Activated T-helper 1 cell treated with Interleukin-2 at 50 U/mL for 16 hours (primary cell): ENCODE data around the gene HAUS3.

Experiments
- DNase-seq: peaks from one replicate; pipeline ENCODE4 v3.0.0-alpha.2; 2020; ENCODE audit warnings: low read depth

HAUS3 gene, protein sequence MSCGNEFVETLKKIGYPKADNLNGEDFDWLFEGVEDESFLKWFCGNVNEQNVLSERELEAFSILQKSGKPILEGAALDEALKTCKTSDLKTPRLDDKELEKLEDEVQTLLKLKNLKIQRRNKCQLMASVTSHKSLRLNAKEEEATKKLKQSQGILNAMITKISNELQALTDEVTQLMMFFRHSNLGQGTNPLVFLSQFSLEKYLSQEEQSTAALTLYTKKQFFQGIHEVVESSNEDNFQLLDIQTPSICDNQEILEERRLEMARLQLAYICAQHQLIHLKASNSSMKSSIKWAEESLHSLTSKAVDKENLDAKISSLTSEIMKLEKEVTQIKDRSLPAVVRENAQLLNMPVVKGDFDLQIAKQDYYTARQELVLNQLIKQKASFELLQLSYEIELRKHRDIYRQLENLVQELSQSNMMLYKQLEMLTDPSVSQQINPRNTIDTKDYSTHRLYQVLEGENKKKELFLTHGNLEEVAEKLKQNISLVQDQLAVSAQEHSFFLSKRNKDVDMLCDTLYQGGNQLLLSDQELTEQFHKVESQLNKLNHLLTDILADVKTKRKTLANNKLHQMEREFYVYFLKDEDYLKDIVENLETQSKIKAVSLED

DNA sequence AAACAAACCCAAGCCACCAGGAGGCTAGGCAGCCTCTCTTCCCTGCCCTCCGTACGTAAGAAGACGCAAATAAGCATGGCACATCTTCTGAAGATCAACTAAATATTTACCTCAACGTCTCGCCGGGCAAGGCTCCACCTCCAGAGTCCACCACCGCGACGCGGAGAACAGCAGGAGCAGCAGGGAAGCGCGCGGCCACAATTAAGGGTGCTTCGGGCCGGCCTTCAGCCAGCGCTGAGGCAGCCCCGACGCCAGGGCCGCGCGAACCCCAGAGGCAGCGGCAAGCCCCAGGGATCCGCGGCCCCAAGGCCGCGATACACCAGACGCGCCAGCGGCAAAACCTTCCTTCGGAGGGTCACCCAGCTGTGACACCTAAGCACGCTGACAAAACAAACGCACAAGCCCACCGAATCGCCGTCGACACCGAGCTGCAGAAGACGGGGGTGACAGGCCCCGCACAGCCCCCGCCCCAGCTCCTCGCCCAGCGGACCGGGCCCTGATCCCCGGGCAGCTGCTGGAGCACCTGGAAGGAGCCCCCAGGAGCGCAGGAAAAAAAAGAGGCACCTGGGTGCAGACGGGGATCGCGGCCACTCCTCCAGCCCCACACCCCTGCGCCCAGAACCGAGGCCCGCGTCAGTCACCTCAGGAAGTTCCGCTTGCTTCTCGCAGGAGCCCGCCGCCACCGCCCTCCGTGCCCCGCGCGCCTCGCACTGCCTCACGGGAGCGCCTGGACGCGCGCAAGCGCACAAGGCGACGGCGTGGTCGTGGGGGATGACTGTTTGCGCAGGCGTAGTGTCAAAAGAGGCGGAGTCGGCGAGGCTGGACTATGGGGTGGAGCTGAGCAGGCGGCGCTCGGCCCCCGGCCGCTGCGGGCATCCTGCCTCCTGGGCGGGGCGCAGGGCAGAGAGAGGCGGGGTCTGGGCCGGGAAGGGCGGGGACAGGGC lies at the start of gene HAUS3, which contains the start of gene POLN:
Gene HAUS3 (minus strand): TSS at position 712 of the 944 bp plus-strand sequence. CDS start 1,175 bp downstream, outside the sequence.
Gene POLN (minus strand): TSS at position 712 of the 944 bp plus-strand sequence. CDS start 12,890 bp downstream, outside the sequence.
- peak; percentile 99 for DNase-seq

DNA sequence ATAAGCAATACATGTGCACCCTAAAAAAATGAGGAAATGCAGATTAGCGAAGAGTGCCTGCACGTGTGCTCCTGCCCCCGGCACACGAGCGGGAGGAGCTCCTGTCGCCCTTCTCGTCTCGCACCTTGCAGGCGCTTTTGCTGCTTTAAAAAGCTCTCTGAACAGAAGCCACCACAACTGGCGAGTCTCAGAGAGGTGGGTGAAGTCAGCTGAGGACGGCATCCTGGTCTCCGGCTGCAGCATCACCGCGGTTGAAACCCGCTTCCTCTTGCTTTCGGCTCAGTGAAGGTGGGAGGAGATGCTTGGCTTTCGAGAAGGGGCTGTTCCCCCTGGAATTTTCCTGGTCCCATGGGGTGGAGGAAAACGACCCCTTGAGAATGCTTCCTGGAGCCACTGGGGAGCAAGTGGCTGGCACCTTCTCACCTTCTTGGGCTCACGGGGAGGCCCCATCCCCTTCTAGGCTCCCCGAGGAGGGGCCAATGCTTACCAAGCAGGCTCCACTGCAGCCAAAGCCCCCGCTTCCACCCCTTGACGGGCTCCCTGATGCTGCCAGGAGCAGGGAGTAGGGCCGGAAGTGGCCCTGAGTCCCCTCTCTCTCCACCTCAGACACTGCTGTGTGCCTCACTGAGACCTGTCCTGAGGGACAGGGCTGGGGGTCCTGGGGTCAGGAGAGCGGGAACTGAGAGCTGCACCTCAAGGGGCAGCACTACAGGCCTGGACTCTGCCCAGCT lies 49.2 kb upstream of the HAUS3 start:
- DNase-seq, result peak; percentile 66

DNA sequence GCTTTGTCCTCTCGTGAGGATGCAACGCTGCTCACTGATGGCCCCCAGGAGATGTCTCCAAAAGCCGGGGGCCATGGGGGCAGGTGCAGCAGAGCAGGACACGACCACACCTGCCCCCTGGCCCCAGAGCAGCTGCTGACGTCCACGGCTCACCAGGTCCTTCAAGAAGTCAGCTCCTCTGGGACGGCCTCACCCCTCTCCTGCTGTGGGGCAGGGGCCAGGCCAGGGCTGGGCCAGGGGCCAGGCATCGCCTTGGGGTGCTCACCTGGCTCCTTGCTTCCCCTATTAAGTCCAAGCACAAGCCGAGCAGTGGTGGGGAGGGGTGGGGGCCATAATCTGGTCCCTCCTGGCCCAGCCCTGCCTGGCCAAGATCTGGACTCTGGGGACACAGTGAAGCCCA lies 48.6 kb upstream of the HAUS3 start:
- no peak for DNase-seq

DNA sequence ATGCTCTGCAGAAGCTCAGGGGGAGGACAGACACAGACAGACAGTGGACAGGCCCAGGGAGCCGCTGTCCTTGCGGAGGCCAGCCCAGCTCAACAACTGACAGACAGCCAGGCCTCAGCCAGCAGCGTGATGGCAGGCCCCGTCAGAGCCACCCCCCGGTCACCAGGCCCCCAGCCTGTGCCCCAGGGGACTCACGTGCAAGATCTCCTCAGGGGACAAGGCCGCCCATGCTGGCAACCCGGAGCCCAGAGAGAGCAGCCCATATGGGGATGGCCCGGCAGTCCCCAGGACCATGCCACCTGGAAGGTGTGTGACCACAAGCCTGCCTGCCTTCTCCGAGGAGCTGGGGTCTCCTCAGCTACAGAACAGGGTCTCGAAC lies 48.0 kb upstream of the HAUS3 start:
- no peak for DNase-seq

DNA sequence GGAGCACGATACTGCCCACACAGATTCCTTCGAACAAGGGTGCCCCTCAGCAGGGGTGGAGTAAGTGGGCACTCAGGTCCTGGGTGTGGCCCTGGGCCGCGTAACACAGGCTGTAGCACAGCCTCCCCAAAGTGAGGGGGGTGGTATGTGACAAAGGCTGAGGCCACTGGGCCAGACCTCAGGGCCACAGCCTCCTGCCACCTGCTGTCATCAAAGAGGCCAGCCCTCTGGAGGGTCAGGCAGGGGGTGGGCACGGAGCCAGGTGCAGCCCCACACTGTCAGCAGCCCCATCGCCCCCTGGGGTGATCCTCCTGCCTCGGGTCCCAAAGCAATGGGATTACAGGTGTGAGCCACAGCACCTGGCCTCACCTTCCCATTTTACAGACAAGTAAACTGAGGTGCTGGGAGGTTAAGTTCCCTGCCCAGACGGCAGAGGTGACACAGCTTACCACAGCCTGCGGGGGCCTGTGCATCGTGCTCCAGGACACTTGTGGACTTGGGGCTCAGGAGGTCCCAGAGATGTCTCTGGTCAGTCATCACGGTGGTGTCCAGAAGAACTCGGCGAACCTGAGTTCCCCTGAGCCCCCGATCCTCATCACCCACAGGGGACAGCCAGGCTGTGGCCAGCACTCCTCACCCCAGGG lies 47.5 kb upstream of the HAUS3 start:
- DNase-seq, result no peak

DNA sequence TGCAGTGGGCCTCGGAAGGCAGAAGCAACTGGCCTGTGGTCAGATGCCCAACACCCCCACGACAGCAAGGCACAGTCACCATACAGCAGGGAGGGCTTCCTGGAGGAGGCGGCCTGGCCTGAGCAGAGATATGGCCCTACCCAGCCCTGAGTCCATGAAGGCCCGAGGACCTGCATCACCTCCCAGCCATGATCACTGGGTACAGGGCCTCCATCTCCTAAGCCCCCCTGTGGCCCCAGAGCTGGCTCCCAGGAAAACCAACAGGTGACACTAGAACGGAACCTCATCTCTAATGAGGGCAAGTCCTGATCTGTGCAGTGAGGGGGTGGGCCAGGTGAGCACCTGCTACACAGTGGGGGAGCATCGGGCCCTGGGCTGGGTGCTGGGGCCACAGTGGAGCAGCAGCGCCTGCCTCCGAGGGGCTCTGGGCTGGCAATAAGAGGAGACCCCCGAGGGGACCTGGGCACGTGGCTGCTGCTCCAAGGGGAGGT lies 46.2 kb upstream of the HAUS3 start:
- no peak for DNase-seq

DNA sequence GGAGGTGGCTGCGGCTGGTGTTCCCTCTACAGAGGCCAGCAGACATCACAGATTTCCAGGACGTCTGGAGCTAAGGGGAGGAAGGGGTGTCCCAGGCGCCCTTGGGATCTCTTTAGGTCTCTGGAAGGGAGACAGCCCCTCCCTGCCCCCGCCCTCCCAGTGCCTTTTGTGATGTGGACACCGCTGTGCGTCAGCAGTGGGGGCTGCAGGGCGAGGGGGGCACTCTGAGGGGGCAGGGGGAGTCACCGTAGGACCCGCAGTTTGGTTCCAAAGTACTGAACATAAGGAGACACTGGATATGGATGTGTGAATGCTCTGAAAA lies 45.6 kb upstream of the HAUS3 start:
- DNase-seq, result no peak

DNA sequence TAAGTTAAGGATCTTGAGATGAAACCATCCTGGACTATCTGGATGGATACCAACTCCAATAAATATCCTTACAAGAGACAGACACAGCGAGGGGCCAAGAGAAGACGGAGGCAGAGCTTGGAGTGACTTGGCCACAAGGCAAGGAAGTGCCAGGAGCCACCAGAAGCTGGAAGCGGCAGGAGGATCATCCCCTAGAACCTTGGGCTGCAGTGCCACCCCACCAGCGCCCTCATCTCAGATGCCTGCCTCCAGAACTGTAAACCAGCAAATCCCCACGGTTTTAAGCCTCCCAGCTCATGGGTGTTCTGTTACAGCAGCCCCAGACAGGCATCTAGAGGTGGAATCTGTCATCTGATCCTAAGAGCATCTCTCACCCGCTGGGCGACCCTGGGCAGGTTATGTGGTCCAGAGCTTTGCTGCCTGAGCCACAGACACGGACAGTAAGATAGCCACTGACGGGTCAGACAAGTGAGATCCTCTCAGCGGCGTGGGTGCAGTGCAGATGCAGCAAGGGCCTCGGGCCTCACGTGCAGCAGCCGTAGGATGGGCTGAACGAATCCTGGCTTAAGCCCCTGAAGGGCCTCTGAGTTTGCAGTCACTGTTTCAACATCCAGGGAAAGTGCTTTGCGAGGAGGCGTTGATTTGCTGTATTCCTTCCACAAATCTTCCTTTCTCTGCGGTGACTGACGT lies 45.1 kb upstream of the HAUS3 start:
- no peak for DNase-seq

DNA sequence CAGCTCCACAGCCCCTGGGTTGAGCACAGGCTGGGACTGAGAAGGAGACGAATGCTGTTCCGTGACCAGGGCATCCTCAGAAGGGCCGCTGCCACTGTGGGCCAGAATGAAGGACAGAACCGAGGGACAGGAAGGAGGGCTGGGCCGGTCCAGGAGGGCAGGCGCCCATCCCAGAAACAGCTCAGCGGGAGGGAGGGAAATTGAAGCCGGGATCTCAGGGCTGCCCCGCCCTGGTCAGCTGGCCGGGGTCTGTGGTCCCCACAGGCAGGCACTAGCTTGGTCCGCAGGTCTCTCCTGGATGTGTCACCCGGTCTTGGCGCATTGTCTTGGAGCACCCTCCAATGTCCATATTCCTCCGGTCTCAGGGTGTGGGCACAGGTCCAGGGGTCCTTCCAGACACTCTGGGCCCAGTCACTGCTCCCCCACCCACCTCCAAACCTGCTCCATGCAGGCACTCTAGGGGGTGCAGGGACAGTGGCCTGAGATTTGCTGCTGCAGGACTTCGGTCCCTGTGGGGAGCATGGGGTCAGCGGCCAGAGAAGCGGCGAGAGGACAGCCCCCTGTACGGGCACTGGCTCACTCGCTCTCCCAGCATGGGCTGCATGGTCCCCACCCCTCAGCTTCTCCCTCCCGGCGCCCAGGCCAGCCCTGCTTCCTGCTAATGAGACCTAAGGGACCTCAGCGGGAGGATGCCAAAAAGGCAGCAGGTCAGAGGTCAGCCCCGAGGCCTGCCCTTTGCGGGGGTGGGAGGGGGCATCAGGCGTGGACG lies 43.9 kb upstream of the HAUS3 start:
- DNase-seq, result no peak

DNA sequence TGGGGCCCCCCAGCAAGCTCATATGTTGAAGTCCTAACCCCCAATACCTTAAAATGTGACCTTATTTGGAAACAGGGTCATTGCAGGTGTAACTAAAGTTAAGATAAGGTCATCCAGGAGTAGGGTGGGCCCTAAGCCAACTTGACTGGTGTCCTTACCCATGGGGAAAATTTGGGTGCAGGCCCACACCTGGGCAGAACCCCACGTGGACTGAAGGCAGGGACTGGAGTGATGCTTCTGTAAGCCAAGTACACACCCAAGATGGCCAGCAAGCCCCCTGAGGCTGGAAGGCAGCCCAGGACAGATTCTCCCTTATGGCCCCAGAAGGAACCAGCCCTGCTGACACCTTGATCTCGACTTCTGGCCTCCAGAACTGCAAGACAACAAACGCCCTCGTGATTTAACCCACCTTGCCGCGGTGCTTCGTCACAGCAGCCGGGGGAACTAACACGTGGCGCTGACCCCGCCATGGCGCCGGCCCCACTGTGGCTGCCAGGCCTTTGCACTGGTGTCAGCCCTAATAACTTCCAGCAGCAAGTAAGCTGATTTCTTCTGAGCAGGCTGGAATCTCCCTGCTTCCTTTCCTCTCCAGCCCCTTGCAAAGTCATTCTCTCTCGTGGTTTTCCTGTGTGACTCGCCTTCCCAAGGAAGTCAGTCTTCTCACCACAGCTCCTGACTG lies 43.2 kb upstream of the HAUS3 start:
- DNase-seq, result no peak

DNA sequence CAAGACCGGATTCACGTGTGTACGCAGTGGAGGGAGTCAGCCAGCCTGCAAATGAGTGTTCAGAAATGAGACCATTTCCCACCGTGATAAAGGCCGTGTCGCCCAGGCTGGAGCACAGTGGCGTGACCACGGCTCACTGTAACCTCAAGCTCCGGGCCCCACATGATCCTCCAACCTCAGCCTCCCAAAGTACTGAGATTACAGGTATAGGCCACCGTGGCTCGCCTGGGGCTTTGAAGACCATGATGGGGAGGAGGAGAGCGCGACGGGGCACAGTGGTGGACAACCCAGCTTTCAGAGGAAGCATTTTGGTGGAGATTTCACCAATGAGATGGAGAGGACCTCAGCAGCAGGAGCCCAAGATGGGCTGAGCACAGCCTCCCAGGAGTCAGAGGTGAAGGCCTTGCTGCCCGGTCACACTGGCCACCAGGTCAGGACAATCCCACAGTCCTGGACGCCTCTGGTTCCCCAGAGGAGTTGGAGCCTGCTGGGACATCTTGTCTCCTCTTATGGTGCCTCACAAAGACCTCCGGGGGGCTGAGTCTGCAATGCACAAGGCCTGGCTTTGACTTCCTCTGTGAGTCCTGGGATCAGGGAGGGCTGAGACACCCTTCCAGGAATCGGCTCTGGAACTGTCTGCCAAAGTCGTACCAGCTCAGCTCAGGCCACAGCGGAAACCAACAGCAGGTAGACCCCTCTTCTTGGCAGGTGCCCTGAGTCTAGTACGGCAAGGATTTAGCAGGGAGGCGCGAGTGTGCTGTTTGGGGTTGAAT lies 42.4 kb upstream of the HAUS3 start:
- no peak for DNase-seq

DNA sequence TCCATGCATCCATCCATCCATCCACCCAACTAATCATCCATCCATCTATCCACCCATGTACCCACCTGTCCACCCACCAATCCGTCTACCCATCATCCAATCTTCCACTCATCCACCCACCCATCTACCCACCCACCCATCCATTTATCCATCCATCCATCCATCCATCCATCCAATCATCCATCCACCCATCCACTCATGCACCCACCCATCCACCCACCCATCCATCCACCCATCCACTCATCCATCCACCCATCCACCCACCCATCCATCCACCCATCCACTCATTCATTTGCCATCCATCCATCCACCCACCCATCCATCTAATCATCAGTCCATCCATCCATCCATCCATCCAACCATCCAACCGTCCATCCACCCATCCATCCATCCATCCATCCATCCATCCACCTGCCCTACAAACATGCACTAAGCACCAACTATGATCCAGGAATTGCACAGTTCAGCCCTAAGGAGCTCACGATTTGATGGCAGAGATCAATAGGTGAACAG lies 41.3 kb upstream of the HAUS3 start:
- DNase-seq, result no peak

DNA sequence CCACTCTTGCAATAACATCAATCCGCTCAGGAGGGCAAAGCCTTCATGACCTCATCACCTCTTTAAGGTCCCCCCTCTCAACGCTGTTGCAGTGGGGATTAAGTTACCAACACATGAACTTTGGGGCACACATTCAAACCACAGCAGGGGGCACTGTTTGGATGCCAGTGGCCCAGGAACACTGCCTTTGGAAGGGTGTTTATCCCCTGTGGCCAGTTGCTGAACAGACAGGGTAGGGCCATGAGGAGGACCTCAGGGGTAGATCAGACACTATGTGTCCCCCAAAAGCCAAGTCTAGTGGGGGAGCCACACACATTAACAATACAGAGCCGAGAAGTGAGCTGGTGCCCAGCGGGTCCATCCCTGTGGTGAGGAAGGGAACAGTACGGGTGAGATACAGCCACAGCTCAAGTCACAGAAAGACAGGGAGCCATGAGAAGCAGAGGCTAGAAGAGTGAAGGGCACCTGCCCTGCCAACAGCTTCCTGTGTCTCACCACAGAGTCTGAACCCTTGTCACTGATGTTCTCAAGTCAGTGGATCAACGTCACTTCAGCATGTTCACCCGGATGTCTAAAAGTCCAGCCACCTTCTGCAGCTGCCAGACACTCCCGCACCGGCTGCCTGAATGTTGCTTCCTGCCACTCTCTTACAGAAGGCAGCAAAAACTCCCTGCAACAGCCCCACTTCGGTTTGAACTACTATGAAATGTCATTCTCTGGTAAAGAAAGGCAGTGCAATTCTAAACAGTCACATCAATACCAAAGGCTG lies 39.8 kb upstream of the HAUS3 start:
- DNase-seq, result peak; percentile 74

DNA sequence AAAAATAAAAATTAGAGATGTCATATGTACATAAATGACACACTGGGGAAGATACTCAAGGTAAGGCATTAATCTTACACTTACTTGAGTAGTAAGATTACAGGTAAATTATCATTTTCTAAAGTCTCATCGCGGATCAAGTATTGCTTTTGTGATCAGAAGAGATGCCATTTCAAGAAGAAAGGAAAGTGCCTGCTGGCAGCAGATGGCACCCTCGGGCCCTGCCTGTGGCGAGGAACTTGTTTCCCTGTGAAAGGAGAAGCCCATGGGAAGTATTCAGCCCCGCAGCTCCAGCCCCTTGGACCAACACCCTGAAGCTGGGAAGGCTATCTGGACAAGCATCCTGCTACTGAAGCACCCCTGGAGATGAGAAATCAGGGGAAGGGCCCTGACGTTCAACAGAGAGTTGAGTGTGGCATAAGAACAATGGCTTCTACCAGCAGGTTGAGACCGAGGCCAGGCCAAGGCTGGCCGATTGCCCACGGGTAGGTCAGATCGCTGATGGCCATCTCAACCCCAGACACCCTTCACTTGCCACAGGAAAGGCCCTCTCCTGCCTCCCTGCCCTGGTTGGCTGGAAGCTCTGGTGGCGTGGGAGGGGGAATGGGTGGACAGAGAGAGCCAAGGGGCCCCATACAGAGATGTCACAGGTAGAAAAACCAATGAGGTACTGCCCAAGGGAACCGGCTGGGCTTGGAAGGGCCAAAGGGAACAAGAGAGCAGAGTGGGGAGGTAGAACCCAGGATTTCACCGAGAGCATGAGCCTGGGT lies 38.8 kb upstream of the HAUS3 start:
- DNase-seq, result no peak

DNA sequence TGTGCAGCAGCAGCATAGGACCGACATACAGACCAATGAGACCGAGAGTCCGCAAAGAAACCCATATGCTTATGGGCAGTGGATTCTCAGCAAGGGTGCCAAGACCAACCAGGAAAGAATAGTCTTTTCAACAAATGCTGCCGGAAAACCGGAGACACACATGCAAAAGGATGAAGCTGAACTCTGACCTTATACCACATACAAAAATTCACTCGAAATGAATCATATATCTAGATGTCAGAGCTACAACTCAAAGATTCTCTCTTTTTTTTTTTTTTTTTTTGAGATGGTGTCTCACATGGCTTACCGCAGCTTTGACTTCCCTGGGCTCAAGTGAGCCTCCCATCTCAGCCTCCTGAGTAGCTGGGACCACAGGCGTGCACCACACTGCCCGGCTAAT lies 36.0 kb upstream of the HAUS3 start:
- DNase-seq, result no peak

DNA sequence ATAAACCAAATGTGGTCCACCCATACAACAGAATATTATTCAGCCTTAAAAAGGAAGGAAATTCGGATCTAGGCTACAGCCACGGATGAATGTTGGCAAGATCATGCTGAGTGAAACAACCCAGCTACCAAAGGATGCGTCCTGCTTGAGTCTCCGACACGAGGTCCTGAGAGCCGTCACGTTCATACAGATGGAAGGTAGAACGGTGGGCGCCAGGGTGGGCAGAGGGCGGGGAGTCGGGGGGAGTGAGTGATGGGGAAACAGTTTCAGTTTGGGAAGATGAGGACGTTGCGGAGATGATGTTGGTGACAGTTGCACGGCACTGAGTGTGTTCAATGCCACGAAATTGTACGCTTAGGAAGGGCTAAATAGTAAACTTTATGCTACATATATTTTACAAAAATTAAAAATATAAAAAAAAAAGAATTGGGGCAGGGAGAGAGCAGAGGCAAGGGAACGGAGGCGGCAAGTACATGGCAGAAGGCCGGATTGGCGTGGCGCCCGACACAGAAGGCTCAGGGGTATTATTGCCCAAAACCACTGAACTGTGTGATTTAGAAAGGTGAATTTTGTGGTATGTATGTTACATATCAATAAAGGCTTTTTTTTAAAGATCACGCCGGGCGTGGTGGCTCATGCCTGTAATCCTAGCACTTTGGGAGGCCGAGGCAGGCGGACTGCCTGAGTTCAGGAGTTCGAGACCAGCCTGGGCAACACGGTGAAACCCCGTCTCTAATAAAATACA lies 34.8 kb upstream of the HAUS3 start:
- no peak for DNase-seq
